Endothelial cell (in vitro differentiated cells): ENCODE measurements around the gene AGBL1. TPM values are rescaled to one million over a fixed set of nuclear protein-coding genes. Genes with fewer than 3 reads are reported as not detected.

ENCODE experiments used
- DNase-seq: peaks from one replicate; pipeline ENCODE4 v3.0.0; 2021; ENCODE audit warnings: low spot score
- H3K27ac Mint-ChIP-seq: one replicate; pipeline ENCODE4 v1.8.0; 2021; ENCODE audit warnings: mixed read lengths, inconsistent platforms; ENCODE audit not compliant: unreplicated experiment
- H3K27me3 Mint-ChIP-seq: one replicate; pipeline ENCODE4 v1.8.0; 2021; ENCODE audit warnings: mild to moderate bottlenecking, moderate library complexity, mixed read lengths, inconsistent platforms; ENCODE audit not compliant: unreplicated experiment
- H3K36me3 Mint-ChIP-seq: one replicate; pipeline ENCODE4 v1.8.0; 2021; ENCODE audit warnings: mild to moderate bottlenecking, low read depth, mixed read lengths, inconsistent platforms; ENCODE audit not compliant: unreplicated experiment
- H3K4me1 Mint-ChIP-seq: one replicate; pipeline ENCODE4 v1.8.0; 2021; ENCODE audit warnings: mild to moderate bottlenecking, mixed read lengths, inconsistent platforms; ENCODE audit not compliant: unreplicated experiment
- H3K4me3 Mint-ChIP-seq: one replicate; pipeline ENCODE4 v1.8.0; 2021; ENCODE audit warnings: mild to moderate bottlenecking, mixed read lengths, inconsistent platforms; ENCODE audit not compliant: unreplicated experiment
- H3K9me3 Mint-ChIP-seq: one replicate; pipeline ENCODE4 v1.8.0; 2021; ENCODE audit warnings: mixed read lengths, inconsistent platforms; ENCODE audit not compliant: unreplicated experiment
- total RNA-seq: library from RNA; stranded (reverse); fragmentation: NEBNext Ultra II Directional; extraction: Animal tissue kit (Norgen Biotek cat#: 25700); gene quantifications from one replicate; pipeline ENCODE4 v1.2.1, GENCODE V29; 2021; ENCODE audit not compliant: unreplicated experiment
- TF ChIP-seq, protein P1 (sequence below): fragments of 200-600 bp; sonication (generic); IDR thresholded peaks from one replicate; pipeline ENCODE4 v1.5.0; 2021; ENCODE audit warnings: antibody characterized with exemption; ENCODE audit not compliant: unreplicated experiment

AGBL1 gene
- total RNA-seq, 1 donor from 2014 or later: 0.03 TPM

DNA sequence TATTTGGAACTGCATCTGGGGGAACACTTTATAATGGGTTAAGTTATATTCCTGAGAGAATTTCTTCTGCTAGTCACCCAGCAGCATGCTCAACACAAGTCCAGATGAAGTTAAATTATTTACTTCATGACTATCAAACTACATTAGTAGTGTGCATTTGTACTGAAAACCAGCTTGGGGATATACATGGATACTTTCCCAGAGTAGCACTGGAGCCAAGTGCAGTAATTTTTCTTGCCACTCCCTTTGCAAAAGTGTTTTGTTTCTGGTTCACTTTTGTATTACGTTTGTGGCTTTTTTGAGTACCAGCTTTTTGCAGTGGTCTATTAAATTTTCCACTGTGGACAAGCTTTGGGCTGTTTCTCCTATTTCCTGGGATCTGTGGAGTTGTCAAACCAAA is 243.0 kb downstream of the AGBL1 start:
- H3K9me3 Mint-ChIP-seq: no peaks in the 10 kb centered on the region
- TF ChIP-seq, protein P1, sequence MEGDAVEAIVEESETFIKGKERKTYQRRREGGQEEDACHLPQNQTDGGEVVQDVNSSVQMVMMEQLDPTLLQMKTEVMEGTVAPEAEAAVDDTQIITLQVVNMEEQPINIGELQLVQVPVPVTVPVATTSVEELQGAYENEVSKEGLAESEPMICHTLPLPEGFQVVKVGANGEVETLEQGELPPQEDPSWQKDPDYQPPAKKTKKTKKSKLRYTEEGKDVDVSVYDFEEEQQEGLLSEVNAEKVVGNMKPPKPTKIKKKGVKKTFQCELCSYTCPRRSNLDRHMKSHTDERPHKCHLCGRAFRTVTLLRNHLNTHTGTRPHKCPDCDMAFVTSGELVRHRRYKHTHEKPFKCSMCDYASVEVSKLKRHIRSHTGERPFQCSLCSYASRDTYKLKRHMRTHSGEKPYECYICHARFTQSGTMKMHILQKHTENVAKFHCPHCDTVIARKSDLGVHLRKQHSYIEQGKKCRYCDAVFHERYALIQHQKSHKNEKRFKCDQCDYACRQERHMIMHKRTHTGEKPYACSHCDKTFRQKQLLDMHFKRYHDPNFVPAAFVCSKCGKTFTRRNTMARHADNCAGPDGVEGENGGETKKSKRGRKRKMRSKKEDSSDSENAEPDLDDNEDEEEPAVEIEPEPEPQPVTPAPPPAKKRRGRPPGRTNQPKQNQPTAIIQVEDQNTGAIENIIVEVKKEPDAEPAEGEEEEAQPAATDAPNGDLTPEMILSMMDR: no peak
- H3K27me3 Mint-ChIP-seq: peaks cover 3% of the 10 kb centered on the region
- H3K4me3 Mint-ChIP-seq: no peak overlapping the region
- no peaks in the 10 kb centered on the region for H3K36me3 Mint-ChIP-seq
- no peaks in the 10 kb centered on the region for H3K4me1 Mint-ChIP-seq
- H3K27ac Mint-ChIP-seq: no peak overlapping the region
- no peak for DNase-seq

DNA sequence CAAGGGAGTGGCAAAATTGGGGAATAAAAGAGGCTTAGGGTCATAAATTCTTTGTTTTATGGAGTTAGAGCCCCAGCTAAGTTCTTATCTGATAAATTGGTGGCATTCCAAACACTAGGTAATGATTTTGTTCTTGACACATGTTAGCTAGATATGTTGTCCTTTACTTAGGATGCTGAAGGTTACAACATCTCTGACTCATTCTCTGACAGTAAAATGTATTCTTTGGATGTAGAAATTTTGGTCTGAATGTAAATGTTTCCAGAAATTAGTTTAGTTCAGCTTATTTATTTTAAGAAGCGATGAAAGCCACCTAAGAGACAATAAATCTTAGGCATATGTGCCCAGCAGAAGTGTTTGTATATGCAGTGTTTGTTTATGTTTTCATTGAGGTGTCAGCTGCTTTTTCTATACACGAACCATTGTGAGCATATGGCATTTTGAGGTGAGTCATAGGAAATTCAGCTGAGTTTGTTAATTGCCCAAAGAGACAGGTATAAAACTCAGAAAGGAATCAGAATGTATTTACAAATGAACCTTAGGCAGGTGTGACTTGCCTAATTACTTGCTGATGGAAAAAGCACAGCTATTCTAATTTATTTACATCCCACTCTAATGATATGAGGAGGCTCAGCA is 247.7 kb downstream of the AGBL1 start:
- Mint-ChIP-seq H3K27me3 (peaks cover 3% of the 10 kb centered on the region), H3K36me3 (no peaks in the 10 kb centered on the region), H3K4me3 (no peak overlapping the region), H3K4me1 (no peaks in the 10 kb centered on the region), H3K27ac (no peak overlapping the region), H3K9me3 (no peaks in the 10 kb centered on the region)
- DNase-seq: no peak
- TF ChIP-seq, protein P1: no peak

DNA sequence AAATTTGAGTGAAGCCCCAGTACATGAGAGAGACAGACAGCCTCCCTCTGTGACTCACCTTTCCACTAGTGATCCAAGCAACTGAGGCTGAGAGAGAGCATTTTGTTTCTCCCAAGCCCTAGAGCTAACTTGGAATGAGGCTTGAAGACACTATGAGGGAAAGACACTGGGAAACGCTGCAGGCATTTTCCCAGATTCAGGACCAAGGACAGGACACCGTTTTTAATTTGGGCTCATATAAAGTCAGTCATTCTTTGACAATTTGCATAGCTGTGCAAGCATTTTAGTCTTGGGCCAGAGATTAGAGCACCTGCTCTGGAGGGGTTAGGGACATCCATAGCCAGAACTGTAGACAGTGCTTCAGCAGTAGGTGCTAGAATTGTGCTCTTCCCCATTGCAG is 249.0 kb downstream of the AGBL1 start:
- Mint-ChIP-seq H3K4me1 (no peaks in the 10 kb centered on the region), H3K27ac (no peak overlapping the region), H3K4me3 (no peak overlapping the region), H3K27me3 (peaks cover 3% of the 10 kb centered on the region), H3K9me3 (no peaks in the 10 kb centered on the region), H3K36me3 (no peaks in the 10 kb centered on the region)
- TF ChIP-seq, protein P1: no peak
- DNase-seq: no peak

DNA sequence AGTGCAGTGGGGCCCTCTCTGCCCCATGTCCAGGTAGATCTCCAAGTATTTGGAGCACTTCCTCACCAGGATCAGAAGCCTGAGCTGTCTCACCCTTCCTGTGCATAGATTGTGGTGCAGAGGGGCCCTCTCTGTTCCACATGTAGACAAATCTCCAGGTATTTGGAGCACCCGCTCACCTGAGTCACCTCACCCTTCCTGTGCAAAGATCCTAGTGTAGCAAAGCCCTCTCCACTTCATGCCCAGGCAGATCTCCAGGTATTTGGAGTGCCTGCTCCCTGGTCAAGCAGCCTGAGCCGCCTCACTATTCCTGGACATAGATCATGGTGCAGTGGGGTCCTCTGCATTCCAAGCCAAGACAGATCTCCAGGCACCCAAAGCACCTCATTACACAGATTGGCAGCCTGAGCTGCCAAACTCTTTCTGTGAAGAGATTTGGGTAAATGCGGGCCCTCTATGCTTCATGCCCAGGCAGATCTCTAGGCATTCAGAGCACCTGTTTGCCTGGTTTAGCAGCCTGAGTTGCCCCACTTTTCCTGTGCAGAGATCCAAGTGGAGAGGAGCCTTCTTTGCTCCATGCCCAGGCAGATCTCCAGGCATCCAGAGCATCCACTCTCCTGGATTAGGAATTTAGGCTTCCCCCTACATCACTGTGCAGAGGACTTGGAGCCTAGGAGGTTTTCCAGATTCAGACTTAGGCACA is 249.8 kb downstream of the AGBL1 start:
- no peak for DNase-seq
- Mint-ChIP-seq H3K27me3 (peaks cover 3% of the 10 kb centered on the region), H3K4me1 (no peaks in the 10 kb centered on the region), H3K9me3 (no peaks in the 10 kb centered on the region), H3K27ac (no peak overlapping the region), H3K36me3 (no peaks in the 10 kb centered on the region), H3K4me3 (no peak overlapping the region)
- TF ChIP-seq, protein P1: no peak

DNA sequence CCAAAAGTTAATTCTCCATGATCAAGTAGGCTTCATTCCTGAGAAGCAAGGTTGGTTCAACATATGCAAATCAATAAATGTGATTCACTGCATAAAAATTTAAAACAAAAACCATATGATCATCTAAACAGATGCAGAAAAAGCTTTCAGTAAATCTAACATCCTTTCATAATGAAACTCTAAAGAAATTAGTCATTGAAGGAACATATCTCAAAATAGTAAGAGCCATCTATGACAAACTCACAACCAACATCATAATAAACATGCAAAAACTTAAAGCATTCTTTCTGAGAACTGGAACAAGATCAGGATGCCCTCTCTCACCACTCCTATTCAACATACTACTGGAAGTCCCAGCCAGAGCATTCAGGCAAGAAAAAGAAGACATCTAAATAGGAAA is 254.1 kb downstream of the AGBL1 start:
- no peaks in the 10 kb centered on the region for H3K36me3 Mint-ChIP-seq
- H3K4me1 Mint-ChIP-seq: no peaks in the 10 kb centered on the region
- no peaks in the 10 kb centered on the region for H3K27me3 Mint-ChIP-seq
- no peak overlapping the region for H3K4me3 Mint-ChIP-seq
- H3K9me3 Mint-ChIP-seq: no peaks in the 10 kb centered on the region
- TF ChIP-seq, protein P1: no peak
- DNase-seq: no peak
- no peak overlapping the region for H3K27ac Mint-ChIP-seq
